EH (cell line): Measurements from ENCODE around the gene ST3GAL3.
A peak's percentile ranks its signal among the peaks of the same experiment; 100 is the strongest.
"Not testable (repeated sequence)": the region's sequence is repeated elsewhere in the genome, so short reads cannot be mapped to it uniquely, and the experiment has no call there.

ENCODE experiments used
- DNase-seq: peaks from one replicate; pipeline ENCODE4 v3.0.0-alpha.2; 2015; ENCODE audit warnings: low read depth

ST3GAL3 gene

DNA sequence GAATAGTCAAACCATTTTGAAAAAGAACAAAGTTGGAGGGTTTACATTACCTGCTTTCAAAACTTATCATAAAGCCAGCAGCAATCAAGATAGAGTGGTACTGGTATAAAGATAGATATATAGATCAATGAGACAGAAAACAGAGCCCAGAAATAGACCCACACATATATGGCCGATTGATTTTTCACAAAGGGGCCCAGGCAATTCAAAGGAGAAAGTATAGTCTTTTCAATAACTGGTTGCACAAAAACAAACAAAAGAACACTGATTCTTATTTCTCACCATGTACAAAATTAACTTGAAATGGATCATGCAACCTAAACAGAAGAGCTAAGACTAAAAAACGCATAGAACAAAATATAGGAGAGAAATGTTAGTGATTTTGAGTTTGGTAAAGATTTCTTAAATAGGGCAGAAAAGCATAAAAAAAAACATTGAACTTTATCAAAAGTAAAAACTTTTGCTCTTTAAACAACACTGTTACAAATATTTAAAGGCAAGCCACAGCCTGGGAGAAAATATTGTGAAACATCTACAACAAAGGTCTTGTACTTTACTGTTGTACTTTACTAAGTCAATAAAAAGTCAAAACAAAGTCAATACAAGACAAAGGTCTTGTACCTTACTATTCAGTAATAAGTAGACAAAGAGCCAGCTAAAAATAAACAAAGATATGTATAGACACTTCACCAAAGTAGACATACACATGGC is 50.2 kb downstream of the ST3GAL3 start:
- no peak for DNase-seq

DNA sequence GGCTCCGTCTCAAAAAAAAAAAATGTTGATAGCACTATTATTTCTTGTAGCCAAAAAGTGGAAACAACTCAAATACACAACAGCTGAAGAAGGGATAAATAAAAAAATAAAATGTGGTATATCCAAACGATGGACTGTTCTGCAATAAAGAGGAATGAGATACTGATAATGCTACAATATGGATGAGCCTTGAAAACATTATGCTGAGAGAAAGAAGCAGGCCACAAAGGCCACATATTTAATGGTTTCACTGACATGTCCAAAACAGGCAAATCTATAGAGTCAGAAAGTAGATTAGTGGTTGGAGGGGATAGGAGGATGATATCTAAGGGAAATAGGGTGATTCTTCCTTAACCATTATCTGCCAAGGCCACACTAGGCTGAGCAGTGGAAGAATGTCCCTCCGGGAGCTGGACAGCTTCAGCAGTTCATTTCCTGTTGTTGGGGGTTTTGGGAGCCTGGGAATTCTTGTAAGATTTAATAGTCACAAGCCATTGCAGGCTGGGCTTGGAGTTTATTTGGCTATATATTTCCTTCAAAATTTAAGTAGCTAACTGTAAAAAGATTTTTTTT is 53.5 kb downstream of the ST3GAL3 start:
- DNase-seq = peak; percentile 71

DNA sequence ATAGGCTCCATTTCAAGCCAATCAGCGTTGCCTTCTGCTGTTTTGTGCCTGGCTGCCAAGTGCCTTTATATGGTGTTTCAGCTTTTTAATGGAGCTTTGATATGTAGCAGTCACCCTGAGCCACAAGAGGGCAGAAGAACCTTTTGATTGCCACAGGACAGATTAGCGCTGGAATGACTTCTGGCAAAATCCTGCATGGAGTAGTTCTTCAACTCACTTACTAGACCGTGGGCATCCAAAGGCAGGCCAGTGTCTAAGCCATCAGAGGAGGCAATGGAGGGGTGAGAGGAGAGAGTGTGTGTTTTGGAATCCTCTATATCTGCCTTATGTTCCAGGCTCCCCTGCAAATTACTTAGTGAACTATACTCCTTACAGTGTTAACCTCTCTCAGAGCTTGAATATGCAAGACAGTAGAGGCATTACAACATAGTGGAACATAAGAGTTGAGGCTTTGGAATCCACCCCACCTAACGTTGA is 56.2 kb downstream of the ST3GAL3 start:
- DNase-seq = peak; percentile 90

DNA sequence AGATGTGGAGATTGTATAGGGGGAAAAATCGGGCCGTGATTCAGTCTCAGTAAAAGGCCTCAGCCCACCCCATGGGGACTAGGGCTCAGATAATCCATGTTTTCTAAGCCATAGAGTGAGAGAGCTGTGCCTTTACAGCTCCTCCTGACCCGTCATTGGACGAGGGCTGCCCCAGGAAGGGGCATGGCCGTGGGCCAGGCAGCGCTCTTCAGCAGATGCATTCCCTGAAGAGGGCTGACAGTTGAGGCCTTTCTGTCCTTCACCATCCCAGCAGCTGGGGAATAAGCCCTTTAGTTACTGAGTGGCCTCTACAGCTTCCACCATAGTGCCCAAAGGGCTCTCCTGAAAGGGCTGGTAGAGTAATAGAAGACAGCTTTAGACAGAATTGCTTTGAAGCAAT is 57.2 kb downstream of the ST3GAL3 start:
- DNase-seq = no peak

DNA sequence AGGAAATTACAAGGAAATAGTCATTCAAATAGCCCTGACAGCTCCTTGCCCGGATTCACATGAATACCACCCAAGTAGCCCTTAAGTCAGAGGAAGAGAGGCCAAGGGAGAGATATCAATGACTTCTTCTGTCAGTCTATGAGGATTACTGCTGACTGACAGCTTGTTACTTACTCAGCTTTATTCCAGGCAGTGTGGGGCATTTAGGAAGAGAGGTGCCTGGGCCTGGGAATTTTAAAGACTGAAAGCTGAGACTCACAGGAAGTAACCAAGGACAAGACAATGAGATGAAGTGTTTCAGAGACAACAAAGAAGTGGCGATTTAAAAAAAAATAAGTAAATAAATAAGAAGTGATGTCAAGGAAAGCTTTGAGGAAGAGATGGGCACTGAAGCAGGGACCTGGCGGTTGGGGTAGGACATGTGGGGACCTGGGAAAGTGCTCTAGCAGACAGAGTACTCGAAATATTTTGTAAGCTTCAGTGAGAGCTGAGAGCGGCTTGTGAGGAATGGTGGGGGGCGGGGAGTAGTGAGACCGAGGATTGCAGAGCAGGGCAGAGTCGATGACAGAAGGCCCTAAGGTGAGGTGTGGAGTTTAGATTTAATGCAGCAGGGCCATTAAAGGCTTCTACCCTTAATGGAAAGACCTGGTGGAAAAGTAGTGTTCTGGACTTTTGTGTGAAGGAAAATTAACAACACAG is 58.9 kb downstream of the ST3GAL3 start:
- DNase-seq = no peak

DNA sequence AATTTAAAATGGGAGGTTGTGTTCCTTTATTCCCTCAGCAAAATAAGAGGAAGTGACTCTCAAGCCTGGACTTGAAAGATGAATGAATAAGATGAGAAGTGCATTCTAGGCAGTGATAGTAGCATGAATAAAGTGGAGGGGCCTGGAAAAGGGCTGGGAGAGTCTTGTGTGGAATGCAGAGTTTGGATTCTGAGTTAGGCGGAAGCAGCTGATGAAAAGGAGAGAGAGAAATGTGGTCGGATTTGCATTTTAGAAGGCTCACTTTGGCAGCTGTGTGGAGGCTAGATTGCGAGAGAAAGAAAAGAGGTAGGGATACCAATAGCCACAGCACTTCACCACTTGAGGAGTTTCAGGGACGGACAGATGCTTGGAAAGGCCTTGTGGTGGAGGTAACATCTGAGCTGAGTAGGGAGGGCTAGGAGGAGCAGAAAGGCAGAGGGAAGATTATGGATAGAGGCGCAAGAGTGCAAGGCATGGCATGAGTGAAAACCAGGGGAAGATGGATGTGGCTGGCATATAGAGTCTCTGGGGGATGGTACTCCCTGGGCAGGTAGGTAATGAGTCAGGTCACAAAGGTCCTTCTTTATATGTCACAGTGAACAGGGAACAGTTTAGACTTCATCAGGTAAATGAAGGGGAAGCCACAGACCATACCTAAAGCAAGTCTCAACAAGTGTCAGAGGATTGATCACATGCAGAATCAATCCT is 59.6 kb downstream of the ST3GAL3 start:
- no peak for DNase-seq

DNA sequence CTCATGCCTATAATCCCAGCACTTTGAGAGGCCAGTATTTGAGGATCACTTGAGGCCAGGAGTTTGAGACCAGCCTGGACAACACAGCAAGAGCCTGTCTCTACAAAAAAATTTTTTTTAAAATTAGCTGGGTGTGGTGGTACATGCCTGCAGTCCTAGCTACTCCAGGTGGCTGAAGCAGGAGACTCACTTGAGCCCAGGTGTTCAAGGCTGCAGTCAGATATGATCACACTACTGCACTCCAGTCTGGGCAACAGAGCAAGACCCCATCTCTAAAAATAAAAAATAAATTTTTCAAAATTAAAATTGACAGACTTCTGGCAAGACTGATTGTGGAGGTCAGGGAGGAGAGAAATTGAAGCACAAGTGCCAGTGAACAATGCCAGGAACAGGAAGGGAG is 60.8 kb downstream of the ST3GAL3 start:
- DNase-seq = no peak

DNA sequence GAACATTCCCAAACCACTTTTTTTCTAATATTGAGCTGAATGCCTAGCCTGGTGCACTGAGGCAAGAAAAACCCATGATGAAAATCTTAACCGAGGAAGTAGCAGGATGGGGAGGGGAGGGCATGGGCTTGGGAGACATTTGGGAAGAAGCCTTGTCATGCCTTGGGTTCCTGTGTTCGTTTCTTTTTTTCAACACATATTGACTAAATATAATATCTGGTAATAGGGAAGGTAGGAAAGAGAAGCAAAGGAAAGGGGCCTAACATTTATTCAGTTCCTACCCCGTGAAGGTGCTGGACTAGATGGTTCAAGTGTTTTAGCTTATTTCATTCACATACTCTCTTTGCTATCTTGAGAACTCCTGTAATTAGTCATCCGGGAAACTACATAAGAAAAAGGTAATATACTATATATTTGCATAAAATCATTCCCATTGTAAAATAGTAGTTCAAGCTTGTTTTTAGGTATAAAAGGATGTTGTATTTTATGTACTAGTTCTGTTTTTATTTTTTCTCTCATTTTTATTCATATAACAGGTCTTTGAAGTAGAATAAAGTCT is 62.1 kb downstream of the ST3GAL3 start:
- no peak for DNase-seq

DNA sequence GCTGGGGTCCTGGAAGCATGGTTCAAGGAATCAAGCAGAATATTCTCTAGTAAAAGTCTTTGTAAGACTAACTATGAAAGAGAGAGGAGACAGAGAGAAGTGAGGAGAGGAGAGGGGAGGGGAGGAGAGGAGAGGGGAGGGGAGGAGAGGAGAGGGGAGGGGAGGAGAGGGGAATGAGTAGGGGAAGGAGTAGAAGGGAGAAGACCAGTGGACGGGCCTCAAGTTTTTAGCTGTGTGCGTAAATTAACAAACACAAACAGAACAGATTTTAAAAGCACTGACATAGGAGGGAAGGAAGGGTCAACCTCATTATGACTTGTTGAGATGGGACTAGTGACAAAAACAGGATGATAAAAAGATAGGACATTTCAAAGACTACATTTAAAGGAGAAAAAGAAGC is 62.8 kb downstream of the ST3GAL3 start:
- DNase-seq = no peak

DNA sequence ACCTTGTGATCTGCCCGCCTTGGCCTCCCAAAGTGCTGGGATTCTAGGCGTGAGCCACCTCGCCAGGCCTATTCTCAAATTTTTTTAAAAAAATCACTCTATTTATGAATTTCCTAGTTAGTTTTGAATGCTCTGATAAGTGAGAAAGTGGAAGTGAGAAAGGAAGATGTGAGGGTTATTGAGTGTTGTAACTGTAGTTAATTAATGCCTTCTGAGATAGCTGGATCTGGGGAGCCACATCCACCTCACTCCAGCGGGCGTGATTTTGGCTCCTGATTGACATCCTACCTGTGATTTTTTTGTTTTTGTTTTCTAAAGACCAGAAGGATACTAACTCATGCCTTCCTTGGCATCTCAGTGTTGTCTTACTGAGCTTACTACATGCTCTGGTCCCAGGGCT is 65.6 kb downstream of the ST3GAL3 start:
- no peak for DNase-seq

DNA sequence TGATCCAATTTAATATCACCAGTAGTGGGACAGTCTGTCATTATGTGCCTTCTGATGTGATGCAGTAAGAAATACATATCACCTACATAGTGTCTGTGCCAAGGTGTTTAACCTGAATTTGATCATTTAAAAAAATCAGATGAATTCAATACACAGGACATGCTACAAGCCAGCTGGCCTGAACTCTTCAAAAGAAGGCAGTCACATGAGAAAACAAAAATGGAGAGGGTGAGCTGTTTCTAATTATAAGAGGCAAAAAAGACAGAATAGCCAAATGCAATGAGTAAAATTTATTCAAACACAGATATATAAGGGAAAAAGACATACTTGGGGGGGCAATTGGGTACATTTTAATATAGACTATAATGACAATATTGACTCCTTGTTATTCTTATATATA is 66.5 kb downstream of the ST3GAL3 start:
- no peak for DNase-seq

DNA sequence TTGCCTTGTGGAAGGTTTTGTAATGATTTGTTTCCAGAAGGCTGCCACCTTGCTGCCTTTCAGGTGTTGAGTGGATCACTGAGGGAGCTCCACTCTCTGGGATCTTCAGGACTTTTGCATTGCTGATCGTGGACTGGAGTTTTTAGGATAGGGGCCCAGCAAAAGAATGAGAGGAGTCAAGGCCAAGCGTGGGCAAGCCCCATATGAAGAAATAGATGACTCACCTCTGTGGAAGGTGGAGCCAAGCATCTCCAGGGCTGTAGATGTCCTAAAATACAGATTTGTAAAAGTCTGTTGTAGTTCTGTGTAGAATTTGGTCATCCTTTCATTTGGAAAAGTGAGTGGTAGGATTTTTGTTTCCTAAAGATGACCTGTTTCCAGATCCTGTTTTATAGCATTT is 67.0 kb downstream of the ST3GAL3 start:
- peak; percentile 73 for DNase-seq

DNA sequence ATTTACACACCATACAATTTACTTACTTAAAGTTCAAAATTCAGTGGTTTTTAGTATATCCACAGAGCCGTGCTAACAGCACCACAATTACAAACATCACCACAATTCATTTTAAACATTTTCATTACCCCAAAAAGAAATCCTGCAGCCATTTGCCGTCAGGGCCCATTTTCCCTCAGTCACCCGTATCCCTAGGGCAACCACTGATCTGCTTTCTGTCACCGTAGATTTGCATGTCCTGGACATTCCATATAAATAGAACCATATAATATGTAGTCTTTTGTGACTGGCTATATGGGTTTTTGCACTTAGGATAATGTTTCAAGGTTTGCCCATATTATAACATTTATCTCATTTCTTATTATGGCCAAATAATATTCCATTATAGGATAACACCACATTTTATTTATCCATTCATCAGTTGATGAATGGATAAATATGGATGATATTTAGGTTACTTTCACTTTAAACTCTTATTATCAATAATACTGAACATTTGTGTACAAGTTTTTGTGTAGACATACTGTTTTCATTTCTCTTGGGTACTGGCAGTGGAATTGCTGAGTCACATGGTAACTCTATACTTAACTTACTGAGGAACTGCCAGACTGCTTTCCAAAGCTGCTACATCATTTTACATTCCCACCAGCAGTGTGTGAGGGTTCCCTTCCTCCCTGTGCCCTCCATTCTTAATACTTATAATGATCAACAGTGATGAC is 68.9 kb downstream of the ST3GAL3 start:
- DNase-seq = peak; percentile 79

DNA sequence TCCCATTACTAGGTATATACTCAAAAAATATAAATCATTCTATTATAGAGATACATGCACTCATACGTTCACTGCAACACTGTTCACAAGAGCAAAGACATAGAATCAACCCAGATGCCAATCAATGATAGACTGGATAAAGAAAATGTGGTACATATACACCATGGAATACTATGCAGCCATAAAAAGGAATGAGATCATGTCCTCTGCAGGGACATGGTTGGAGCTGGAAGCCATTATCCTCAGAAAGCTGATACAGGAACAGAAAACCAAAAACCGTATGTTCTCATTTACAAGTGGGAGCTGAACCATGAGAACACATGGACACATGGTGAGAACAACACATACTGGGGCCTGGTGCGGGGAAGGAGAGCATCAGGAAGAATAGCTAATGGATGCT is 70.6 kb downstream of the ST3GAL3 start:
- DNase-seq = not testable (repeated sequence)

DNA sequence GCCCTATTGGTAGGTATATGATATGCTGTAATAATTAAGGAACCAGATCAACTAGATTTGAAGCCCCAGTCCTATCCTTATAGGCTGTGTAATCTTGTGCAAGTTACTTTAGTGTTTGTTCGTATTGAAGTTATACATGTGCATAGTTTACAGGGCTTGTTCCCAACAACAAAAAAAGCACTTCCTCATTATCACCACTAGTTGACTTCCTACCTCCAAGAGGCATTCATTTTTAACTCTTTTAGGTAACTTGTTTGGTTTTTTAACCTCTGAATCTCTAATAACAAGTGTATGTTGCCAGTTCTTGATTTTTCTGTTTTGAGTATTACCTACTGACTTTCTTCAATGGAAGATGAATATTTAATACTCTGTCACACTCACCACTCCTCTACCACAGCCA is 71.9 kb downstream of the ST3GAL3 start:
- DNase-seq = no peak

DNA sequence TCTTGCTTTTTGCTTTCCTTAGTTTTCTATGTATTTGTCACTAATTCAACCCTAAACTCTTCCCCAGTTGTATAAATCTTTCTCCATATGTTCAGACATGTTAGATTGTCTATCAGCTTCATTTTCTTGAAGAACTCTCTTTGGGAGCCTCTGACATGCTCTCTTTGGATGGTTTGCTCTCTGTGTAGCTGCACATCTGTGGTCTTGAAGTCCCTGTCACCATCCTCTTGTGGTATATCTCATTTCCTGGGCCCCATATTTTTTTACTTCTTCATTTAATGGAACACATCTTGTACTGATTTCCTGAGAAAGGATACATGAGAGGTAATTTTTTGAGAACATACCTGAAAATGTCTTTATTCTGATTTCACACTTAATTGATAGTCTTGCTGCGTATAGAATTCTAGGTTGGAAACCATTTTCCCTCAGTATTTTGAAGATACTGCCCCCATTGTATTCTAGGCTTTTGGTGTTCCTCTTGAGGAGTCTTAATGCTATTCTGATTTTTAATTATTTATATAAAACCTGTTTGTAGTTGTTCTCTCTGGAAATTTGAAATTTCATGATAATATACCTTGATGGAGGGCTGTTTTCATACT is 72.6 kb downstream of the ST3GAL3 start:
- DNase-seq = no peak

DNA sequence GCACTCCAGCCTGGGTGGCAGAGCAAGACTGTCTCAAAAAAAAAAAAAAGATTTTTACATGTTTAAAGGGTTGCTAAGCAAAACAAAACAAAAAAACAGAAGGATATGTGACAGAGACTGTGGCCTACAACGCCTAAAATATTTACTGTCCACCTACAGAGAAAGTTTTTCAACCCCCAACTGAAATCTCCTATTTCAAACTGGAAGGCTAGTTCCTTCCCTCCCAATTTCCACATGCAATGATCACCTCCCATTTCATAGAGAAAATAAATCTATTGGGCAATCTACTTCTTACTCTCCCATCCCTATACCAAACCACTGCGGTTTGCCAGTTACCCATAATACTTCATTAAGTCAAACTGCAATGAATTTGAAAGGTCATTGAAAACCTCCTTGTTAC is 74.2 kb downstream of the ST3GAL3 start:
- peak; percentile 25 for DNase-seq

DNA sequence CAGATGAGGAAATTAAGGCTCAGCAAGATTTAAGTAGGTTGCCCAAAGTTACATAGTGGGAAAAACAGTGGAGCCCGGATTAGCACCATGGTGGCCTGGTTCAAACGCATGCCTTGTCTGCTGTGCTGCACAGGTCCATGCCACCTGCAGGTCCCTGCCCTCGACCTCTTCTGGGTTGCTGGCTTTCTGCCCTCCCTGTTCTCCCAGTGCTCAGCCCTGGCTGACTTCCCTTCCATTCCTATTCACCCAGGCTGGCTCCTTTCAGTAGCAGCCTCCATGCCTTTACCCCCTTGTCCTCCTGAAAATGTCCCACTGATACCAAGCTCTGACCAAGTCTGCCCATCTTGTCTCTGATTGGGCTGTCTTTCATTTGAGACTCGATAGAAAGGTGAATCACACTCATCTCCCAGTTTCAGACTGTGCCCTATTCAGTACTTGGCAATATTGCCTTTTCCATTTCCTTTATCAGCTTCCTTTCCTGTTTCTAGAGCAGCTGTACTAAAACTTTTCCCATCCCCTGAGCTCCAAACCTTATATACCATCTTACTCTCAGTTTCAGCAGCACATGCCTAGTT is 75.8 kb downstream of the ST3GAL3 start:
- no peak for DNase-seq

DNA sequence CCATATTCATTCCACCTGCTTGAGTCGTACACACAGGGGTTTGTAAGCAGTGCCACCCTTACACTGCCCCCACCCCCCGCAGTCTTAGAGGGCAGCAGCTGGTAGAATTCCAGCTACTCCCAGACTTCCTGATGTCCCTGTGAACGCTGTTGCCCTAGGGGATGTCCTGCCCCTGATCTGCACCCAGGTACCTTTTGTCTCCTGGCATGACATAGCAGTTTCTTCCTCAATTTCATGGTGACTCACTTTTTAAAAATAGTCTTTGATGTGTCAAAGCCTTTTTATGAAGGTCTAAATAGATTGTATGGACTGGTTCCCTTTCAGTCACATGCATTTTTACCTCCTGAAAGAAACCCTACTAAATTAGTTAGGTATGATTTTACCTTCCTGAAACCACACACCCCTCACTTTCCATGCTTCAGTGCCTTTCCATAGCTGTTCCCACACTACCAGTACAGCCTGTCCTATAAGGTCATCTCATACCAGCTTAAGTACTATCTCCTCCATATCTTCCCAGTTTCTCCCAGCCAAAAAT is 76.4 kb downstream of the ST3GAL3 start:
- peak; percentile 60 for DNase-seq

DNA sequence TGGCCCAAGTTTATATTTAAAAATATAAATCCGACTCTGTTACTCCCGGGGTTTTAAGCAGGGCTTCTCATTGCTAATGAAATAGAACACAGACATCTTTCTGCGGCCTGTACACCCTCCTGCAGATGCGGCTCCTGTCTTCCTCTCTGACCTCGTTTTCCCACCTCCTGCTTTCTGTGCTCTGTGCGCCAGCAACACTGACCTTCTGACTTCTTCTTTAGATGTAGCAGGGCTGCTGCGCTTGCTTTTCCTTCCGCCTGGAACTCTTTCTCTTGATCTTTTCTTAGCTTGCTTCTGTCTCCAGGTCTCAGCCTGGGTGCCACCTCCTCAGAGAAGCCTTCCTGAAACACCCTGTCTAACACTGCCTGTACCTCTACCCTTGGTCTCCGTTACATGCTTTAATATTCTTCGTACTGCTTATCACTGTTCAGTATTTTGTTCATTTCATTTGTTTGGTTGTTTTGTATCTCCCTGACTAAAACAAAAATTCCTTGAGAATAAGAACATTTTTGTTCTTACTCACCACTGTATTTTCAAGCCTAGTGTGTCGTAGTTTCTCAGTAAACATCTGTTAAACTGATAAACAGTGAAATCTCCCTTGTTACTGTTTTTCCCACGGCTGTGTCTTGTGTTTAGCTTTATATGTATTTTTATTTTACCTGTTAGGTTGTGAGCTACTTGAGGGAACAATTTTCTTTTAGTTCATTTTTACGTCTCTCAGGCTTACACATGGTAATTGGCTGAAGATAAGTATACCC is 79.0 kb downstream of the ST3GAL3 start:
- no peak for DNase-seq
